GM06990 (cell line): ENCODE data around the gene ZHX3.

Experiments
- DNase-seq: peaks from one replicate; pipeline ENCODE4 v3.0.0-alpha.2; 2011; ENCODE audit not compliant: insufficient read length; ENCODE audit errors: extremely low read depth
- H3K27me3 ChIP-seq: replicated peaks from 2 replicates; pipeline ENCODE4 v1.6.0; 2011; ENCODE audit warnings: low read length; ENCODE audit not compliant: control insufficient read depth, insufficient read depth
- H3K36me3 ChIP-seq: 2 replicates; pipeline ENCODE4 v1.5.1; 2011; ENCODE audit warnings: low read length; ENCODE audit not compliant: control insufficient read depth, insufficient read depth
- H3K4me3 ChIP-seq: replicated peaks from 2 replicates; pipeline ENCODE4 v1.5.1; 2011; ENCODE audit warnings: low read depth, mild to moderate bottlenecking, control low read depth, low read length
- TF ChIP-seq, protein P1 (sequence below): IDR thresholded peaks from 2 replicates; pipeline ENCODE4 v1.5.1; 2011; ENCODE audit warnings: low read length, control low read depth, mild to moderate bottlenecking, inconsistent platforms; ENCODE audit not compliant: insufficient read depth, poor library complexity, severe bottlenecking

Gene ZHX3, protein sequence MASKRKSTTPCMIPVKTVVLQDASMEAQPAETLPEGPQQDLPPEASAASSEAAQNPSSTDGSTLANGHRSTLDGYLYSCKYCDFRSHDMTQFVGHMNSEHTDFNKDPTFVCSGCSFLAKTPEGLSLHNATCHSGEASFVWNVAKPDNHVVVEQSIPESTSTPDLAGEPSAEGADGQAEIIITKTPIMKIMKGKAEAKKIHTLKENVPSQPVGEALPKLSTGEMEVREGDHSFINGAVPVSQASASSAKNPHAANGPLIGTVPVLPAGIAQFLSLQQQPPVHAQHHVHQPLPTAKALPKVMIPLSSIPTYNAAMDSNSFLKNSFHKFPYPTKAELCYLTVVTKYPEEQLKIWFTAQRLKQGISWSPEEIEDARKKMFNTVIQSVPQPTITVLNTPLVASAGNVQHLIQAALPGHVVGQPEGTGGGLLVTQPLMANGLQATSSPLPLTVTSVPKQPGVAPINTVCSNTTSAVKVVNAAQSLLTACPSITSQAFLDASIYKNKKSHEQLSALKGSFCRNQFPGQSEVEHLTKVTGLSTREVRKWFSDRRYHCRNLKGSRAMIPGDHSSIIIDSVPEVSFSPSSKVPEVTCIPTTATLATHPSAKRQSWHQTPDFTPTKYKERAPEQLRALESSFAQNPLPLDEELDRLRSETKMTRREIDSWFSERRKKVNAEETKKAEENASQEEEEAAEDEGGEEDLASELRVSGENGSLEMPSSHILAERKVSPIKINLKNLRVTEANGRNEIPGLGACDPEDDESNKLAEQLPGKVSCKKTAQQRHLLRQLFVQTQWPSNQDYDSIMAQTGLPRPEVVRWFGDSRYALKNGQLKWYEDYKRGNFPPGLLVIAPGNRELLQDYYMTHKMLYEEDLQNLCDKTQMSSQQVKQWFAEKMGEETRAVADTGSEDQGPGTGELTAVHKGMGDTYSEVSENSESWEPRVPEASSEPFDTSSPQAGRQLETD

DNA sequence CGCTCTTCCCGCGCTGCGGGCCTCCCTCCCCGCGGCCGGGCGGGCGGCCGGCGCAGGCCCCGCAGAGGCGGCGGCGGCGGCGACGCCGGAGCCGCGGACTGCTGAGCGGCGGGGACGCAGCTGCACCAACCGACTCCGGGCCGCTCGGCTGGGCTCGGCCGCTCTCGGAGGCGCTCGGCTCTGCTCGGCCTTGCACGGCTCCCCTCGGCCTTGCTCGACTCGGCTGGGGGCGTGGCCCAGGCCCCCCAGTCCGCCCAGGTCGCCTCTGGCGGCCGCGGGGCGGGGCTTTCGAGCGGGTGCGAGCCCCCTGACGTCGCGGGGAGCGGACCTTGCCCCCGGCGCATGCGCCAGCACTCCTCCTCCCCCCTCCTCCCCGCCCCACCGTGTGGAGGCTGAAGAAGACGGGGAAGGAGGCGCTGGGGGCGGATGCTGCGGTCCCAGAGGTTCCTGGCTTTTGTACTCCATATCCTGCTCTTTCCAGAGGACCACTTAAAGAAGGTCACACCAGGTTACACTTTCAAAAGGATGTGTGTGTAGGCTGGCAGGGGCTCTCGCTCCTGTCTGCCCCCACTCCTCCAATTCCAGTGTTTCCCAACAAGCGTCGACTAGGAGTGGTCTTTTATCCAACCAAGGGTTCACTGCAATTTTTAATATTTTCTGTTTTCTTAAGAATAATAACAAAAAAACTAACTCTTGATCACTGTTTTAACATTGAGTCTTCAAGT lies at the start of gene ZHX3:
ZHX3 (minus strand) TSS at position 186 of the 725 bp plus-strand sequence. CDS start 112,815 bp downstream, outside the sequence.
- Histone ChIP-seq H3K4me3 (peak within 1 kb of the TSS; percentile 67), H3K36me3 (no peaks in the 10 kb centered on the region), H3K27me3 (no peaks in the 10 kb centered on the region)
- DNase-seq = peak; percentile 98
- TF ChIP-seq, protein P1, sequence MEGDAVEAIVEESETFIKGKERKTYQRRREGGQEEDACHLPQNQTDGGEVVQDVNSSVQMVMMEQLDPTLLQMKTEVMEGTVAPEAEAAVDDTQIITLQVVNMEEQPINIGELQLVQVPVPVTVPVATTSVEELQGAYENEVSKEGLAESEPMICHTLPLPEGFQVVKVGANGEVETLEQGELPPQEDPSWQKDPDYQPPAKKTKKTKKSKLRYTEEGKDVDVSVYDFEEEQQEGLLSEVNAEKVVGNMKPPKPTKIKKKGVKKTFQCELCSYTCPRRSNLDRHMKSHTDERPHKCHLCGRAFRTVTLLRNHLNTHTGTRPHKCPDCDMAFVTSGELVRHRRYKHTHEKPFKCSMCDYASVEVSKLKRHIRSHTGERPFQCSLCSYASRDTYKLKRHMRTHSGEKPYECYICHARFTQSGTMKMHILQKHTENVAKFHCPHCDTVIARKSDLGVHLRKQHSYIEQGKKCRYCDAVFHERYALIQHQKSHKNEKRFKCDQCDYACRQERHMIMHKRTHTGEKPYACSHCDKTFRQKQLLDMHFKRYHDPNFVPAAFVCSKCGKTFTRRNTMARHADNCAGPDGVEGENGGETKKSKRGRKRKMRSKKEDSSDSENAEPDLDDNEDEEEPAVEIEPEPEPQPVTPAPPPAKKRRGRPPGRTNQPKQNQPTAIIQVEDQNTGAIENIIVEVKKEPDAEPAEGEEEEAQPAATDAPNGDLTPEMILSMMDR = no peak

DNA sequence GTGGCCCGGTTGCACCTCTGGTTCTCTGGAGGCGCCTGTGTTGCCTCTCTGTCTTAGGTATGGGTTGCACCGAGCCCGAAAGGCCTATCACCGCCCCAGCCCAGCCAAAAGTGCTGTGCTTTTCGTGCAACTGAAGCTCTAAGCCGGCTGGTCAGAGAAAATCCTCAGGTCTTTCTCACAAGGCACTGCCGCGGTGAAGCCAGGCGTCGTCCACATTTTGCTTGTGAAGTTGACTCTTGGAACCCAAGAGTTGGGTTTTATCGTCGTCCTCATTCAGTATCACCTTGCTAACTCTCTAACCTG lies 49.8 kb upstream of the ZHX3 start:
- no peaks in the 10 kb centered on the region; the same call in none of the 2 replicates for H3K27me3 ChIP-seq
- no peak for DNase-seq
- H3K36me3 ChIP-seq = no peaks in the 10 kb centered on the region
- H3K4me3 ChIP-seq = no peak overlapping the region
- TF ChIP-seq, protein P1 = no peak

DNA sequence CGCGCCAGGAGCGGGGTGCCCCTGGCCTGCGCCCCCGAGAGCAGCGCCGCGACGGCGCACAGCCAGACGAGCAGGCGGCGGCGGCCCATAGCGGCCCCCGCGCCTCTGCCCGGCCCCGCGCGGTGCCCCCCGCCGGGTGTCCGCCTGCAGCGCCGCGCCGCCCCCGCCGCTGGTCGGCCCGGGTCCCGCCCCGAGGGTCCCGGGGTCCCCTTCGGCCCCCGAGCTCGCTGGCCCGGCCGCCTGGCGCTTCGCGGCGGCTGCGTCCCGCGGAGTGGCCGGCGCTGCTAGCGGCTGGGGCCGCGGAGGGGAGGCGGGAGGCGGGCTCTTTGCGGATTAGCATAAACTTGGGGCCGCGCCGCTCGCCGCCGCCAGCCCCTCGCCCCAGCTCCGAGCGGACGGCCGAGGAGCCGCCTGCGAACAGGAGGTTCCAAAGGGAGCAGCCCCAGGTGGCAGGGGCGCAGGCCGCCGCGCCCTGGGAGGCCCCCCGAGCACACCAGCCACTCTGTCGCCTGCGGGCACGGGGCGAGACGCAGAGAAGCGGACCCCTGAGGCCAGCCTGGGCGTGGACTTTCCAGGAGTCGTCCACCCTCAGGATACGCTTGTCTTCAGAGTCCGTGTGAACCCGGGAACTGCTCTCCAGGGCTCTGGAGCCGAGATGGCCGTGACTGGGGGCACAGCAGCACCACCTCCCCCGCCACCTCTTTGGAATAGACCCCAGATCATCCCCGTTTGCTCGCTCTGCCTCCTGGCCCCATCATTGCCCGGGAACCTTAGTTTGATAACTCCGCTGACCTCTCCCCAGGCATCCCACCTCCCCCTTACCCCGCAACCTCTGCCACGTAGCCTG lies 49.2 kb upstream of the ZHX3 start, which contains the start of gene EMILIN3:
EMILIN3 (minus strand) TSS at position 273 of the 847 bp plus-strand sequence; CDS start at position 89, 184 bp downstream.
- Histone ChIP-seq H3K27me3 (no peaks in the 10 kb centered on the region; the same call in none of the 2 replicates), H3K36me3 (no peaks in the 10 kb centered on the region), H3K4me3 (no peak within 1 kb of the TSS)
- DNase-seq = no peak
- TF ChIP-seq, protein P1 = no peak

DNA sequence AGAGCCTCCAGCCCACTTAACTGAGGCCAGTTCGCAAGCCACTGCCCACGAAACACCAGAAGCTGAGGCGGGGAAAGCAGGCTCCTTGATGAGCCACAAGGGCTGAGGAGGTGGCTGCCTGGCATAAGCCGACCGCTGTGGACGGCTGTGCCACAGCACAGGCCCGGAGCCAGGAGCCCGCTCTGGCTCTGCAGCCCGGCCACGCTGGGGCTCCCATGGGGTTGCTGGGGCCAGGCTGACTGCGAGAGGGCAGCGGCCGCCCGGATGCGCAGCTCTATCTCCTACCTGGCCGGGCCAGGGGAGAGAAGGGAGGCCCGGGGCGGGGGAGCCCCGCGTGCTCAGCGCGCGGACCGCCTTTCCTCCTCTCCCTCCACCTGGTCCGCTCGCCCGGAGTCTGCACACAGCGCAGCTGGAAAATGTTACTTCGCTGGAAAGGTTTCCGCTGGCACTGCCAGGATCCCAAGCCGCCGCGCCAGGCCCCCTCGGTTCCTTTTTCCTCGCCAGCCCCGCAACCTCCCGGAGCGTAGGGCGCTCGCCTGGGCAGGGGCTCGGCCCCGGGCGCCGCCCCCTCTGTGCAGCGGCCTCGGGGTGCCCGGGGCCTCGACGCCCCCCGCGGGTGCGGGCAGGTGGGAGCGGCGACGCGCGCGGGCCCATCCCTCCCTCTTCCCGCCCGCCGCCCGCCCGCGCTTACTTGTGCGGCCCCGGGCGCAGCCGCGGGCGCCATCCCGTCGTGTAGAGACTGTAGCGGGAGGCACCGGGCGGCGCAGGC lies 48.4 kb upstream of the ZHX3 start:
- TF ChIP-seq, protein P1 = no peak
- H3K4me3 ChIP-seq = no peak overlapping the region
- no peak for DNase-seq
- no peaks in the 10 kb centered on the region; the same call in none of the 2 replicates for H3K27me3 ChIP-seq
- no peaks in the 10 kb centered on the region for H3K36me3 ChIP-seq
